ENCODE results near the gene WIPF3. TPM values are rescaled to one million over a fixed set of nuclear protein-coding genes. Genes with fewer than 3 reads are reported as not detected.
A peak's percentile ranks its signal among the peaks of the same experiment; 100 is the strongest.

WIPF3 gene
- total RNA-seq, 1 donor from 2014 or later = not detected

GRCh38 chr7:29935111-29935510 lies 128.8 kb downstream of the WIPF3 start:
- TF ChIP-seq CTCF (IDR thresholded peaks at IDR 0.05) = no peak
- Mint-ChIP-seq H3K4me1 (ENCODE audit: unreplicated experiment) (peaks cover 8% of the 10 kb centered on the region), H3K9me3 (ENCODE audit: unreplicated experiment) (no peaks in the 10 kb centered on the region), H3K36me3 (ENCODE audit: unreplicated experiment) (peaks cover 74% of the 10 kb centered on the region), H3K27me3 (ENCODE audit: unreplicated experiment) (no peaks in the 10 kb centered on the region), H3K4me3 (ENCODE audit: unreplicated experiment) (no peak overlapping the region), H3K27ac (ENCODE audit: unreplicated experiment) (no peak overlapping the region)
- DNase-seq (ENCODE audit: extremely low spot score, unreplicated experiment) = no peak

GRCh38 chr7:29937132-29937531 lies 130.8 kb downstream of the WIPF3 start:
- Mint-ChIP-seq H3K4me3 (ENCODE audit: unreplicated experiment) (no peak overlapping the region), H3K4me1 (ENCODE audit: unreplicated experiment) (peaks cover 5% of the 10 kb centered on the region), H3K9me3 (ENCODE audit: unreplicated experiment) (no peaks in the 10 kb centered on the region), H3K27me3 (ENCODE audit: unreplicated experiment) (no peaks in the 10 kb centered on the region), H3K36me3 (ENCODE audit: unreplicated experiment) (peaks cover 75% of the 10 kb centered on the region), H3K27ac (ENCODE audit: unreplicated experiment) (no peak overlapping the region)
- TF ChIP-seq CTCF (IDR thresholded peaks at IDR 0.05) = no peak
- no peak for DNase-seq (ENCODE audit: extremely low spot score, unreplicated experiment)

GRCh38 chr7:29940199-29940598 lies 133.9 kb downstream of the WIPF3 start:
- Mint-ChIP-seq H3K36me3 (ENCODE audit: unreplicated experiment) (peaks cover 80% of the 10 kb centered on the region), H3K4me1 (ENCODE audit: unreplicated experiment) (no peaks in the 10 kb centered on the region), H3K9me3 (ENCODE audit: unreplicated experiment) (no peaks in the 10 kb centered on the region), H3K4me3 (ENCODE audit: unreplicated experiment) (no peak overlapping the region), H3K27ac (ENCODE audit: unreplicated experiment) (no peak overlapping the region), H3K27me3 (ENCODE audit: unreplicated experiment) (no peaks in the 10 kb centered on the region)
- no peak for DNase-seq (ENCODE audit: extremely low spot score, unreplicated experiment)
- TF ChIP-seq CTCF (IDR thresholded peaks at IDR 0.05) = no peak

GRCh38 chr7:29945259-29945809 lies 139.0 kb downstream of the WIPF3 start:
- Mint-ChIP-seq H3K9me3 (ENCODE audit: unreplicated experiment) (no peaks in the 10 kb centered on the region), H3K27ac (ENCODE audit: unreplicated experiment) (no peak overlapping the region), H3K4me3 (ENCODE audit: unreplicated experiment) (no peak overlapping the region), H3K4me1 (ENCODE audit: unreplicated experiment) (peaks cover 1% of the 10 kb centered on the region), H3K36me3 (ENCODE audit: unreplicated experiment) (peaks cover 68% of the 10 kb centered on the region), H3K27me3 (ENCODE audit: unreplicated experiment) (no peaks in the 10 kb centered on the region)
- TF ChIP-seq CTCF (IDR thresholded peaks at IDR 0.05) = no peak
- DNase-seq (ENCODE audit: extremely low spot score, unreplicated experiment) = no peak

GRCh38 chr7:29946428-29947186 lies 140.3 kb downstream of the WIPF3 start:
- H3K27ac Mint-ChIP-seq (ENCODE audit: unreplicated experiment) = no peak overlapping the region

More at GRCh38 chr7:29946428-29947186, 140.3 kb downstream of the WIPF3 start:
- no peaks in the 10 kb centered on the region for H3K9me3 Mint-ChIP-seq (ENCODE audit: unreplicated experiment)
- peak; percentile 40 for TF ChIP-seq CTCF (IDR thresholded peaks at IDR 0.05)
- H3K4me1 Mint-ChIP-seq (ENCODE audit: unreplicated experiment) = peaks cover 1% of the 10 kb centered on the region
- no peak for DNase-seq (ENCODE audit: extremely low spot score, unreplicated experiment)
- H3K4me3 Mint-ChIP-seq (ENCODE audit: unreplicated experiment) = no peak overlapping the region
- no peaks in the 10 kb centered on the region for H3K27me3 Mint-ChIP-seq (ENCODE audit: unreplicated experiment)
- peaks cover 59% of the 10 kb centered on the region for H3K36me3 Mint-ChIP-seq (ENCODE audit: unreplicated experiment)
